Subcutaneous preadipocyte (primary cell): Measurements from ENCODE around the gene ATP23. TPM values are rescaled to one million over a fixed set of nuclear protein-coding genes. Genes with fewer than 3 reads are reported as not detected.

Experiments
- total RNA-seq: library from RNA; depleted of rRNA; stranded (reverse); fragments of >200 nt; gene quantifications from 2 replicates; pipeline ENCODE4 v1.2.3, GENCODE V29; 2012

The ATP23 gene, protein sequence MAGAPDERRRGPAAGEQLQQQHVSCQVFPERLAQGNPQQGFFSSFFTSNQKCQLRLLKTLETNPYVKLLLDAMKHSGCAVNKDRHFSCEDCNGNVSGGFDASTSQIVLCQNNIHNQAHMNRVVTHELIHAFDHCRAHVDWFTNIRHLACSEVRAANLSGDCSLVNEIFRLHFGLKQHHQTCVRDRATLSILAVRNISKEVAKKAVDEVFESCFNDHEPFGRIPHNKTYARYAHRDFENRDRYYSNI
- total RNA-seq, result 5.3 and 10.3 TPM in 2 replicates

DNA sequence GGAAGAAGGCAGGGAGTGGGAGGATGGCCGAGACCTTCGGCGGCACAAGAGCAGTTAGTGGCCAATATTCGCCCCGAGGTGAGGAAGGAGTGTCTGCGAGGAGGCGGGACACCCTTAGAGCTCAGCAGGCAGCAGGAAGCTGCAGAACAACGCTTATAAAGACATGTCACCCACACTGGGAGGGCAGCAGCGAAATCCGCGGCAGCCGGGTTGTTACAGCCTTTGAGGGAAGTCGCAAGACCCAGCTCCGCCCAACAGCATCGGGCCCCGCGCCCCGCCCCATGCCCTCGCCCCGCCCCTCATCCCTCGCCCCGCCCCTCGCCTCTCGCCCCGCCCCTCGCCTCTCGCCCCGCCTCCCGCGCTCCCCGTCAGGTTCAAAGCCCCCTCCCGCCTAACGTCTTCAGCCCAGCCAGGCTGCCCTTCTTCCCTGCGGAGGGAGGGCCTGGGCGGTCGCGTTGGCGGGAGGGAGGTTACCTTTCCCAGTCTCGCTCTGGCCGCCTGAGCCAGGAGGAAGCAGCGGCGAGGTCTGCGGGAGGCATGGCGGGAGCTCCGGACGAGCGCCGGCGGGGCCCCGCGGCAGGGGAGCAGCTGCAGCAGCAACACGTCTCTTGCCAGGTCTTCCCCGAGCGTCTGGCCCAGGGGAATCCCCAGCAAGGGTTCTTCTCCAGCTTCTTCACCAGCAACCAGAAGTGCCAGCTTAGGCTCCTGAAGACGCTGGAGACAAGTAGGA, at the start of gene ATP23:
TSS of gene ATP23 (plus strand) at position 403 of the 730 bp plus-strand sequence. CDS start at position 538, 135 bp downstream.

Other genes starting within 250 kb of the ATP23 start
- gene OS9, start 247.4 kb upstream of the ATP23 start, total RNA-seq, result 80.9 and 99.9 TPM in 2 replicates
- gene AGAP2, start 202.8 kb upstream of the ATP23 start, total RNA-seq, result under 0.01 and 0.39 TPM in 2 replicates
- 23.3 and 28.3 TPM in 2 replicates for gene TSPAN31, start 196.5 kb upstream of the ATP23 start, total RNA-seq
- 238 and 247 TPM in 2 replicates for gene CDK4, start 189.3 kb upstream of the ATP23 start, total RNA-seq
- 1.2 and 1.8 TPM in 2 replicates for gene MARCHF9, start 186.5 kb upstream of the ATP23 start, total RNA-seq
- 0.39 and 1.1 TPM in 2 replicates for gene CYP27B1, start 174.5 kb upstream of the ATP23 start, total RNA-seq
- gene METTL1, start 169.5 kb upstream of the ATP23 start, total RNA-seq, result 8.1 and 8.2 TPM in 2 replicates
- gene EEF1AKMT3, start 169.0 kb upstream of the ATP23 start, total RNA-seq, result 6.6 and 9.4 TPM in 2 replicates
- gene TSFM, start 158.8 kb upstream of the ATP23 start, total RNA-seq, result 16.6 and 27.2 TPM in 2 replicates
- gene AVIL, start 122.8 kb upstream of the ATP23 start, total RNA-seq, result 1.8 and 3.7 TPM in 2 replicates
- 62.6 and 79.7 TPM in 2 replicates for gene CTDSP2, start 94.8 kb upstream of the ATP23 start, total RNA-seq